ENCODE data around the gene NSUN2.

DNA sequence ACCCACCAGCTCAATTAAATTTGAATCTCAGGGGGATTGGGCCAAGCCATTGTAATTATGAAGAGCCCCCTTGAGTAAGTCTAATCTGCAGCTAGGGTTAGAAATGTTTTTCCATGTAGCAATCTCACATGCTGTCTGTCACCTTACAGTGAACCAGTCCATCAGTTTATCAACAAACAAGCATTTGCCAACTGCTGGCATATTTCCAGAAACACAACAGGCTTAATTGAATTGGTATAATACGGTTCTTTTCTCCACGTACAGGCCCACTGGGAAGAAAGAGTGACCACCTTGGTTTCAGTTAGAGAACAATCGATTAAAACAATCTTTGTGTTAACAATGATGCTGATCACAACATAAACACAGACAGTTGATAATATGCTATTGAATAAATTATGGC is 67.4 kb downstream of the NSUN2 start:
- TF ChIP-seq POLR2A (IDR thresholded peaks at IDR 0.05), result no peak
- TF ChIP-seq, protein P1, sequence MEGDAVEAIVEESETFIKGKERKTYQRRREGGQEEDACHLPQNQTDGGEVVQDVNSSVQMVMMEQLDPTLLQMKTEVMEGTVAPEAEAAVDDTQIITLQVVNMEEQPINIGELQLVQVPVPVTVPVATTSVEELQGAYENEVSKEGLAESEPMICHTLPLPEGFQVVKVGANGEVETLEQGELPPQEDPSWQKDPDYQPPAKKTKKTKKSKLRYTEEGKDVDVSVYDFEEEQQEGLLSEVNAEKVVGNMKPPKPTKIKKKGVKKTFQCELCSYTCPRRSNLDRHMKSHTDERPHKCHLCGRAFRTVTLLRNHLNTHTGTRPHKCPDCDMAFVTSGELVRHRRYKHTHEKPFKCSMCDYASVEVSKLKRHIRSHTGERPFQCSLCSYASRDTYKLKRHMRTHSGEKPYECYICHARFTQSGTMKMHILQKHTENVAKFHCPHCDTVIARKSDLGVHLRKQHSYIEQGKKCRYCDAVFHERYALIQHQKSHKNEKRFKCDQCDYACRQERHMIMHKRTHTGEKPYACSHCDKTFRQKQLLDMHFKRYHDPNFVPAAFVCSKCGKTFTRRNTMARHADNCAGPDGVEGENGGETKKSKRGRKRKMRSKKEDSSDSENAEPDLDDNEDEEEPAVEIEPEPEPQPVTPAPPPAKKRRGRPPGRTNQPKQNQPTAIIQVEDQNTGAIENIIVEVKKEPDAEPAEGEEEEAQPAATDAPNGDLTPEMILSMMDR (IDR thresholded peaks at IDR 0.05), result no peak

All from ovary (tissue), 3 donors.